ENCODE results near the gene EMID1.

The EMID1 gene

DNA sequence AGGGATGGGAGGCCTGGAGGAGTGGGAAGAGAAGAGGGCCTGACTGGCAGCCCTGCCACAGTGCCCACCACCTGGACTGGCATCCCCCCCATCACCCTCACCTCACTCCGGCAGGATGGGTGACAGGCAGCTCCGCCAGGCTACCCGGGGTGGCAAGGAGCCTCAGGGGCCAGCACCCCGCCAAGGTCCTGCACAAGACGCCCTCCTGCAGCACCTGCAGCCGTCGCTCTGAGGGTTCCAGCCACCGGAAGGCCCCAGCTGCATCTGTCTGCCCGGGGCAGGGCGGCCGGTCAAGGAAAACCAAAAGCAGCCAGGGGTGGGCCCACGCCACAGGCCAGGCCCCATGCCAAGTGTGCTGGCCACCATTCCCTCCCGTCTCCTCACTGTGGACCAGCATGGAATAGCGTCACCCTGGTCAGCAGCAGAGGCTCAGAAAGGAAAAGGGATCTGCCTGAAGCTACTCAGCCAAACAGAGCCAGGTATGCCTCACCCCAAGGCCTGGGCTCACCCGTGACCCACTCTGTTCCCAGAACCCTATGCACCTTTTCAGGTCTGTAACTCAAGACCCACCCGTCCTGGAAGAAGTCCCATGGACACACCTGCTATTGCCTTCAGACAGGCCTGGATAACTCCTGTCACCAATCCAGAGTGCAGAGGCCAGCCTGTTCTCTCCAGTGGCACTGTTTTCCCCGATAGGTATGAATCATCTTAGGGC lies 55.1 kb downstream of the EMID1 start:
- no peak for DNase-seq

DNA sequence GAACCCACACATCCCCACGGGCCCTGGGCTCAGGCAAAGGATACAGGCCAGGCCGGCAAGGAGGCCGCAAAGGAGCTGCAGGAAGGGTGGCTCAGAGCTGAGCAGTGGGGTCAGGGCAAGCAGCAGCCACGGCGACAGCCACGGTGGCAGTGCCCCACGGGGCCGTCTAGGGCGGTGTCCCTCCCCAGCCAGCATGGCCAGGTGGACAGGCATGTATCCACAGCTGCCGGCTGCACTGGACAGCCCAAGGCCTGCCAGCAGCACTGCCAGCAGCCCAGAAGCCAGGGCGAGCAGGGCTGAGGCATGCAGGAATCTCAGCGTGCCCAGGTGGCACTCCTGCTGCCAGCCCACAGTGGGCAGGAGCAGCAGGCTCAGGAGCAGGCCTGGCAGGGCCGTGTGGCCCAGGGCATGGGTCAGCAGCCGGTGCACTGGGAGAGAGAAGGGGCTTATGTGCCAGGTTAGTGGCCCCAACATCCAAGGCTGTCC lies 58.1 kb downstream of the EMID1 start:
- no peak for DNase-seq

DNA sequence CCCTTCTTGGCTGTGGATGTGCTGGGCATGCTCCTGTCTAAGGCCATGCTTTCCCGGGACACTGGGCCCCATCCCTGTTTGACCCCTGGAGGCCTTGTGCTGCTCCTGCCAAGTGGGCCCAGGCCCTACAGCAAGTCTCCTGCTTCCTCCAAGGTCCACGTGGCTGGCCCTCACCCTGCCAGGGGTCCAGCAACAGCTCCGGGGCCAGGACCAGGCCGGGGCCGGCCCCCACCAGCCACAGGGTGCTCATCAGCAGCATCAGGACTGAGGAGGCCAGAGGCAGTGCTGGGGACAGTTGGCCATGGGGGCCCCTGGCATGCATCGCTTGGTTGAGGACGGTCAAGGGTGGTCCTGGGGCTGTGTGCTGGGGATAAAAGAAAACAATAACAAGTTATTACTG lies 59.6 kb downstream of the EMID1 start:
- DNase-seq, result no peak

DNA sequence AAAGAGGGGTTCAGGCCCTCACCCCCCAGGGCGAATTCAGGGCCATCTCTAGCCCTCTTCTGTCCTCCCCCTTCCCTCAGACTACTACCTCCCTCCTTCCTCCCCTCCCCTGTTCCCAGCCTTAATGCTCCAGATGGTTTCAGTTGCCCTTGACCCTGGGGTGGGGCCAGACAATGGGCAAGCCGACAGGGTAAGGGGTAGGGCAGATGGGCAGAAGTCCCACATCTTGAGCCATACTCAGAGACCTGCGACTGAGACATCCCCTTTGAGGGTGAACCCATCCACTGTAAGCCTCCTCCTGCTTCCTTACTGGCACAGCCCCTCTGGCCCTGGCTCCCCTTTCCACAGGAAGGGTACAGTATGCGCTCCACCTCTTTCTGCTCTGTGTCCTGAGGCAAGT lies 60.2 kb downstream of the EMID1 start:
- DNase-seq, result no peak

DNA sequence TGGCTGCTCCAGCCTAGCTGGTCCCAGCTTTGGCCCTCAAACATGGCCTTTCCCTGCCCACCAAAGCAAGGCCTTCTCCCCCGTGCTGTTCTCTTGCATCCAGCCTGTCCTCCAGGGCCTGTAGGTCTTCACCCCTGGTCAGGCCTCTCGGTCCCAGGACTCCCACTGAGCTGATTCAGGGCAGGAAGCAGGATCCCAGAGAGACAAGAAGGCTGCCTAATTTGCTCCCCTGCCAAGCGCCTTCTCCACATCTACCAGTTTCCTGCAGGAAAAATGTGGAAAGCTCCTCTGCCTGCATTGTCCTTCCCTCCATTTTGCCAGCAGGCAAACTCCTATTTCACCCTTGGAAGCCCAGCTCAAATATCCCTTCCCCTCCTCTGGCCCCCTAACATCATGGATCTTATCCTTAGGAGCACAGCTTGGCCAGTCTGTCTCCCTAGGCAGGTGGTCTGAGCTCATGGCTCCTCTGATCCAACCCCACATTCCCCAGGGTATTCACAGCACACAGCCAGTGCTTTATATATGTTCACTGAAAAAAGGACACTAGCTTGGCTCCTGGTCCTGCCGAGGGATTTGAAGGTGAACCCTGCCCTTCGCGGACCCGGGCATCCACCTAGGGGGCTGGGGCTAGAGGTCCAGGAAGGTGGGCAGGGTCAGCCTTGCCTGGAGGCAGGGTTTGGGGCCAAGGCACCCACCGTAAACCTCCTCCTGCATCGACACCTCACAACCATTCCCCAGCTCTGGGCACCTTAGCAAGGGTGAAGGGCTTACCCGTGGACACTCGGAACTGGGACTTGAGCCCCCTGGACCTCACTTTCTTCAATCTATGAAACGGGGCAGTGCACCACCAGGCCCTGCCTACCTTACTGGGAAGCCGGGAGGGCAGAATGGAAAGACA lies 61.1 kb downstream of the EMID1 start:
- no peak for DNase-seq

DNA sequence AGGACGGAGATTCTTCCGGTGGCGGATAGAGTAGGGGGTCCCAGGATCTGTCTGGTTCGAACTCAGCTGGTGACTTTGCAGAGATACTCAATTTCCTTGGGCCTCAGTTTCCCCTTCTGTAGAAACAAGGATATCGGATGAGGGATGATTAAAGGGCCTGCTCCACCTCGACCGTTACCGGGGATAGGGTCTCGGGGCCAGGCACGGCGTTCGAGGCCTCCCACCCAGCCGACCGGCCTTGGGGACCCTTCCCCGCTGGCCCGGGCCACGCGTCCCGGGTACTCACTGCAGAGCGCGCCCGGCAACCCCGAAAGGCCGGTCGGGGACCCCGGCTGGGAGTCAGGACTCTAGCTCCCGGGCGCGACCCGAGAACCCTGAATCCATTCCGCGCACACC lies 61.8 kb downstream of the EMID1 start:
- DNase-seq, result no peak

DNA sequence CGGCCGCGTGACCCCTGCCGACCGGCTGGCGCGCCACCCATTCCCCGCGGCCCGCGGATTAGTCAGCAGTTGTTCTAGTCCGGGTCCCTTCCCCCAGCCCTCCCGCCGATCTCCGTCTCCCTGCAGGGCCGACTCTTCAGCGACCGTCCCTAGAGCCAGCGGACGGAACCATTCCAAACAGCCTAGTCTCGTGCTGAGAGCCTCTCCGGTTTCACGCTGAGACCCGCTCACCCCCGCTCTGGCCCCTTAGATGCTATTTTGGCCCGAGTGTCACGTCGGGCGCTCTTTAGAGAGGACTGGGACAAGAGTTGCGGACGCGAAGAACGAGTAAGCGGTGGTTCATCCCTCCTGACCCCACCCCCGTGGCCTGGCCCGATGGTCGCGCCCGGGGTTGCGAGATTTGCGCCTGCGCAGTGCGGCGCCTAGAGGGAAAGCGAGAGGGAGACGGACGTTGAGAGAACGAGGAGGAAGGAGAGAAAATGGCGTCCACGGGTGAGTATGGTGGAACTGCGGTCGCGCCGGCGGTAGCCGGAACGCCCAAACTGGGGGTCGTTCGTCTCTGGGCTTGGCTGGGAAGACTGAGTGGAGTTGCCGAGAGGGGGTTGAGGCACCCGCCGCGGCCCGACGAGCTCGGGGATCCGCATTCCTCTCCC lies 62.3 kb downstream of the EMID1 start, which contains the start of the genes EWSR1 and RHBDD3:
TSS of gene EWSR1 (plus strand) at position 411 of the 653 bp plus-strand sequence. CDS start at position 480, 69 bp downstream.
TSS of gene RHBDD3 (minus strand) at position 124 of the 653 bp plus-strand sequence. CDS start 2,355 bp downstream, outside the sequence.
- peak; percentile 97 for DNase-seq

DNA sequence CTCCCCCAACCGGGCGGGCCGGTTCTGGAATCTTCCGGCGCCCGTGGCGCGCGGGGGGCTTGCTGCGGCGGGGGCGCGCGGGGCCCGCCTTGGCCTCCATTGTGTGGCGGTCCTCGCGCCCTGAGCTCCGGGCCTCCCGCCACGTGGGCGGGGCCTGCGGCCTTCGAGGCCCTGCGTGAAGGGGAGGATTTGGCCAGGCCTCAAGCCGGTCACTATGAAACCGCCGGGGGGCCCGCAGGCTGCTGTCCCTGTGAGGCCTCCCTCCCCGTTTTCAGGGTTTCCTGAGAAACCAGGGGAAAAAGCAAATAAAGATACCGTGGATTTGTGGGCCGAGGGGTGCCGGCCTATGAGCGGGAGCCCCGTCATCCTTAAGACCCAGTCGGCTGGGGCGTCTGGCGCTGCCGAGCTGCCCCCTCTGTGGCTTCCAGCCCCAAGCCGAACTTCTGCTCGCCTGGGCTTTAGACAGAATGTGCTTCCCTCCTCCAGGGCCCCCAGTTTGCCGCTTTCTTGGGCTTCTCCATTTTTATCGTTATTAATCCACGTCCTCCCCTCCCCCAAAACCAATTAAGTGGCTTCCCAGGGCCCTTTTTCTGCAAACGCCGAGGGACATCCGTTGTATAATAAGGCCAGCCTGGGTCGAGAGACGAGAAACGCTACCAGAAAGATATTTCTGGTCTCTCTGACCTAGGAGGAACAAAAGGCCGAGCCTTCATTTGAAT lies 63.0 kb downstream of the EMID1 start:
- DNase-seq, result peak; percentile 79

DNA sequence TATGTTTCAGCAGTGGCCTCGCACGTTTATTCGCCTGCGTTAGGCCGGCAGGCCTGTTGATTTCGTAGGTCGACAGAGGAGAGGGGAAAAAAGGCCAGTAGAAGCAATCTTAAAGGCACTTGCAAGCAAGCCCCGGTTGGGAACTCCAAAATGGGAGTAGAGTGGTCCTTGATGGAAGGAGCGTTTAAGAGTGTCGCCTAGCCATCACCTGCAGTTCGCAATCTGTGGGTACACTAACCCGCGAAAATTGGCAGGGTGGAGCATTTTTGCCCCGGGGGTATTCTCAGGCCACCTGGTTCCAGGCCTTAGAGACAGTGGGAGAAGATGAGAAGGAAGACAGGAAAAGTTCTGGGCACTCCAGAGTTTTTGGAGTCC lies 63.5 kb downstream of the EMID1 start:
- DNase-seq, result no peak

DNA sequence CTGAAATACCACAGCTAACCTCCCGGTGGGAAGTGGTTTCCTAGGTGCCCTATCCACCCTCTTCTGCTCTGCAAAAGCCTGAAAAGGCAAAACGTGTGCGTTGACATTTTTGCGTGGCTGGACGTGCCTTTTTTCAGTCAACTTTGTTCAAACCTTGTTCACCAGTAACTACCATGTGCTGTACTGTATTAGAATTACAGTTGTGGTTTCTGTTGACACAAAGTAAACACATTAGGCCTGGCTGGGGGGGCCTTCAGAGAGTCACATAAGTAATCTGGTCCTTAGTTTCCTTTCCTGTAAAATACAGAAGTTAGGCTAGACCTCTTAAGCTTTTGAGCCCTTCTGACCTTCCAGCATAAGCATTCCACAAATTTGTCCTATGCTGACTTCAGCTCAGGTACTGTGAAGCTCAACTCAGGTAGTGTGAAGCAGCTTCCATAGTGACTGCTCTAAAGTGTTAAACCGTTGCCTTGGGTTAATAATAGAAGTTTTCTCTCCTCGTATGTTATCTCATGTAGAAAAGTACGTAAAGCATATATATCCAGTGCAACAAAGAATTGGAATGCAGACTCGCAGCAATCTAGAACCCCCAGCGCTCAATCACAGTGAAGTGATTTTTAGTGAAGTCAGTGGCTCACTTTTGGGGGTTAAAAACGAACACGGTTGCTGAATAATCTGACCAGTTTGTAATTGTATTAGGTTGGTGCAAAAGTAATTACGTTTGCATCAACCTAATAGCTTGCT lies 64.2 kb downstream of the EMID1 start:
- DNase-seq, result no peak

DNA sequence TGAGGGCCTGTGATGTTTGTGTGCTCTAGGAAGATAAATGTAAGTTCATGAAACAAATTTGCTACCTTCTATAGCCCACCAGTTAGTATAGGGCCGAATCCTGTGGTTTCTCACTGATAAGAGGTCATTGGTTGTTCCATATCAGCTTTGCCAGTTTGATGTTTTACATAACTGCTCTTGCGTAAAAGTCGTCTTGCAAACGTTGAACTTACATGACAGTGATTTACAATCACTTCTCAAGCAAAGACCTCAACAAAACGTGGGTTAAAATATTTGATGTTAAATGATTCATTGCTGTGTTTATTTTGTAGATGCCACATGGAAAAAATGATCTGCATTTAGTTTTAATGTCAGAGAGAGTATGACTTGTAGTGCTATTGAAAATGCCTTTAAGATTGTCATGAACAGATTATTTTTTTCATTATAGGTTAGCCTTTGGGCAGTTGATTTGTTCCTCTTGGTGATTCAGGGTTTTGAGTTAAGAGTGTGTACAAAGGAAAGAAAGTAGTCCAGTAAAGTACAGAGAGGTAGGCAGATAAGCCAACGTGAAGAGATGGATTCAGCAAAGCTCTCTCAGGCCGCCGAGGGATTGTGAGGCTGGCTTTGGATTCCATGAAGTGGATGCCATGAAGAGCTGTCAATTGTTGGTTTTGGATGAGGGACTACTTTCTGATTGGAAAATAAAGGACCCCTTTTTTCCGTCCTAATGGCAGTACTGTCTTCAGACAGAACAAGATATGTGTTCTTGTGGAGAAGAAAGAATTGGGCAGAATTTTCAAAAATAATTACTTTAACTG lies 65.0 kb downstream of the EMID1 start:
- no peak for DNase-seq

DNA sequence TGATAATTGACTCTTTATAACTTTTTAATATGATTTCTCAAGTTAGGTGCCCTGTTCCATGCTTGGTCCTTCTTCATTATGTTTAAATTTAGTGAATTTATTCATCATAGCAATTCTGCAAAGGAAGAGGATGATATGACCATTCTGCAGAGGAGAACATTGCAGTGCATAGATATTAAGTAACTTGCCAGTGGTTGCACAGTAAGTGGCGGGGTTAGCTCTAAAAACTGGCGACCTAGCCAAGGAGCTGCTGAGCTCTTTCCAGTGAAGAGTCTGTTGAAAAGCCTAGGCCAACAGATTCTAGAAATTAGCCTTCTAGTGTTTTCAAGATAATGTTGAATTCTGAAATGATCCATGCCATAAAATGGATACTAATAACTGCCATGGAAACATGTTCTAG lies 66.9 kb downstream of the EMID1 start:
- no peak for DNase-seq

DNA sequence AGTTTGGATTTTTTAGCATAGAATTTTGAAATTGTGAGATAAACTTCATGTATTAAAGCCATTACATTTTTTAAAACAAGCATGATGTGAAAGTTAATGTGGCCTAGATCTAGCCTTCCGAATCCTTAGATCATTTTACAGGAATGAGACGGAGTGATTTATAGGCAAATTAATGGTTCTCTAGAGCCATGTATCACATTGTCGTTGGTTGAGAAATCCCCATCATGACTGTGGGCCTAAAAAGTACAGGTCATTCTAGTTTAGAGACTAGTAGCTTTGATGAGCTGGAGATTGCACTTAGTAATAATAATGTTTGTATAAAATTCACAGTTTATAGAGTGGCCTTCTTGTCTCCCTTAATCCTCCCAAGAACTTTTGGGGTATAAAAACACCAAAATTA lies 69.5 kb downstream of the EMID1 start:
- no peak for DNase-seq

DNA sequence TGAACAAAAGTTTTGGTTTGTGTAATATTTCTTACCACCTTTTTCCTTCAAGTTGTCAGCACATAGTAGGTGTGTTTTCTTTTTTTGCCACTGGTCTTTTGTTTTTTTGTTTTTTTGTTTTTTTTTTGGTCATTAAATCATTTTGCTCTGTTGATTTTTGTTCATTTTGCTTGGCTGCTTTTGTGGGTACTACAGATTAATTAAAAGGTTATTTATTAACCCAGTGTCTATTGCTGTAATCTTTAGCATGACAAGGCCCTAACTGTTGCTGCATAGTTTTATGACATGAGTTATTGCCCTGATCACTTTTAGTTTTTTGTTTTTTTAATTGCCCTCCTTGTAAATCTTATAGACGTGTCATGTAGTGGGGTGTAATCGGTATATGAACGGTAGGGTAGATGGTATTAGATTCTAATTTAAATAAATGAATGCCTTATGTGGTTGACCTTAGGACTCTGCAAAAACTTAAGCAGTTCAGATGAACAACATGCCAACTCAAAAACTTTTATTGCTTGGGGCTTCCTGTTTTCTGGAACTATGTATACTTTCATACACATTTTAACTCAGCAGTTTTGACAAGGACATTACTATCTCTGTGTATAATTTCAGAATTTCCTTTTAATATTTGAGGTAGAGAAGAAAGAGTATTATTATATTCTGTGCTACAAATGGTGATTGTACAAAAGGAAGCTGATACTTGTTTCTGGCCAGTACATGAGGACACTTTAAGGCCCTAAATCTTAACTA lies 70.3 kb downstream of the EMID1 start:
- DNase-seq, result no peak

DNA sequence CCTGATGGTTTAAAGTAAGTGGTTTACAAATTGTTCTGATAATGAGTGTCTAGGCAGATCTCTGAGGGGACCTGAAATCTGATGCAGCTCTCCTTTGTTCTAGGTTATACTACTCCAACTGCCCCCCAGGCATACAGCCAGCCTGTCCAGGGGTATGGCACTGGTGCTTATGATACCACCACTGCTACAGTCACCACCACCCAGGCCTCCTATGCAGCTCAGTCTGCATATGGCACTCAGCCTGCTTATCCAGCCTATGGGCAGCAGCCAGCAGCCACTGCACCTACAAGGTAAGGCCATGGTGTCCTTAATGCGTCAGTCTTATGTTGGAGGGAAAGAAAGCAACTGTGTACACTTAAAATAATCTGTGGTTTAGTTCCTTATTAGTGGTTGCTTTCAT lies 72.2 kb downstream of the EMID1 start:
- no peak for DNase-seq

DNA sequence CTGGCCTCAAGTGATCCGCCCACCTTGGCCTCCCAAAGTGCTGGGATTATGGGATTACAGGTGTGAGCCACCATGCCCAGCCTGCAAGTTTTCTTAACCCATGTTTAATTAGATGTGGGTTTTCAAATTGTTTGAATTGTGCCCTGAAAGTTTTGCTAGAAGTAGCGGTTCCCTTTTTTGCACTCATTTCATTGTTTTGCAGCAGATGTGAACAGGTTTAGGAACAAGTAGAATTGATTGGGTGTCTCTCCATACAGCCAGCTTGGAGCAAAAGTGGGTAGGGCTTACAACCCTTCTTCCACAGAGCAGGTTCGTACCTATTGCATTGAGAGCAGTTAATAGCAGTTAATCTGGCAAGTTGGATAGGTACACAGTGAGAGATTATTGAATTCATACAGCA lies 78.5 kb downstream of the EMID1 start:
- DNase-seq, result no peak

DNA sequence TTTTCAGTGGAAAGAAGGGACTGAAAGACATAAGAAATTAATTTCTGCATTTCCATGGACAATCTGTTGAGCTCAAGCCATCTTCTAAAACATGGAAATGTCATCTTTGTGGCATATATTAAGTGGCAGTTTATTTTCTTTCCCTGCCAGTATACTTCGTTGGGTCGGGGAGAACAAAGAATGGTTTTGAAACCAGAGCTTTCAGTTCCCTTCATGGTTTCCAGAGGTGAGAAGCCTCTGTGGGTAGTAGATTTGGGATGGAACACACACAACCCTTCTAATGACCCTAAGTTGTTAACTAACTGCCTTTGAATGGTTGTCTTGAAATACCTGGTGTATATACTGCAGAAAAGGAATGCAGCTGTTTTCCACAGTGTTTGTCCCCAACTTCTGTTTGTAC lies 83.1 kb downstream of the EMID1 start:
- no peak for DNase-seq

DNA sequence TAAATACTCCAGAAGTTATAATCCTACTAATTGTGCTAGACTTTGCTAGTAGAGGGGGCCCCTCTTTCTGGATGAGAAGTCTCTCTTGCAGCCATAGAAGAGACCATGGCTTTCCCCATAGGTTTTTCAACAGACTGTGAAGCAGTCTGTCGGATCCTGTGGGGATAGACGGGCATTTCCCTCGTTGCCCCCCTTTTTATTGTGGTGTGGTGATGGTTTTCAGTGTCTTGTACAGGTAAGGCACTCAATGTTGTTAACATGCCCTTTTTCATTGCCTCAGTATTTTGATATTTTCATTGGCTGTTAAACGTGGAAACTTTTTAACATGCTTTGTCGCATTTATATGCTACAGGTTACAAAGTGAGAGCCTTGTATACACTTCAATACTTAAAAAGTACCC lies 84.4 kb downstream of the EMID1 start:
- no peak for DNase-seq

DNA sequence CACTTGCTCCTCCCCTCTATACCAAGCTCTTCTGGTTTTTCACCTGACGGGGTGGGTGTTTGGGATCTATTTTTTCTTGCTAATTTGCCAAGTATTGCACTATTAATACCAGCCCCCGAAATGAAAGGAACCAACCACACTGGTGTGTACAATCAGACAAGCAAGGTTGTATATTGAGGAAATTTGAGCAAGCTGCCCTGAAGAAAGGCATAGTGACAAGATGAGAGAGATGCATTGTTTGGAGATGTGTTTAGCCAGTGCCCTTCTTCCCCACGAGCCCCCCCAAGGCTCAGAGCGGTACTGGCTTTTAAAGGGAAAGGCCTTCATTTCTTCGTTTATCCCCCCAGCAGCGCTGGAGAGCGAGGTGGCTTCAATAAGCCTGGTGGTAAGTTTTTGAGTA lies 85.5 kb downstream of the EMID1 start:
- DNase-seq, result peak; percentile 48

DNA sequence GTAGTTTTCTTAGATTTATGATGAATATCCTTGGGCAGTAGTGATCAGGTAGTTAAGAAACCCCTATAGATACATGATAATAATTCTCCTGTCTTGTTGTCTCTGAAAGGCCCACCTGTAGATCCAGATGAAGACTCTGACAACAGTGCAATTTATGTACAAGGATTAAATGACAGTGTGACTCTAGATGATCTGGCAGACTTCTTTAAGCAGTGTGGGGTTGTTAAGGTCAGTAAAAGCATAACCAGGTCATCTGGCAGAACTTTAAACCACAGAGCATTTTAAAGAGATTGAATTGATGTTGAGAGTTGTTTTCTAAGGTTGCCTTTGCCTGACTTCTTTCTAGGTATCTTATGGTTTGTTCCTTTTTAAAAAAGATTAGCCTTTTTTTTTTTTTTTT lies 86.7 kb downstream of the EMID1 start:
- no peak for DNase-seq

Measured in midbrain (tissue), 1 donor.